ENCODE data around the gene COQ4. TPM values are rescaled to one million over a fixed set of nuclear protein-coding genes. Genes with fewer than 3 reads are reported as not detected.
A peak's percentile ranks its signal among the peaks of the same experiment; 100 is the strongest.

Gene COQ4
- total and polyA plus RNA-seq, 4 donors = 12.8 to 53.3 (median 33.8) TPM

DNA sequence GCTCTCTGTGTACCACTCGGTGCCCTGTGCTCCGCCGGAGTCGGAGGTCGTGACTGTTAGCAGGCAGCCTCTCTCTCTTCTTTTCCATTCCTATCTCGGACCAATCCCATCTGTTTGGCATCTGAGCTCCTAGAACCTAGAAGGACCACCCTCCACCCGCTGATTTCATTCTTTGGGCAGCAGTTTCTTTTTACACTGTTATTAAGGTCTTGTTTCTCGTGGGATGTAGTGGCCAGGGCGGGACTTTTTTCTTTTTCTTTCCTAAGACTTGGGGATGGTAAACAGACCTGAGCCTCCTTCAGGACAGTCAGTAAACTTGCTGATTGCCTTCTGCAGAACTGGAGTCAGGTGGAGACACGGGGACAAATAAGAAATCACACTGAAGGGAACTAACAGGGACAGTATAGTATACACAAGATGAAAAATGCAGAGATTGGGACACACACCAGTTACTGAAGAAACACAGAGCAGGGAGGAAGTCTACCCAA is 49.0 kb downstream of the COQ4 start:
- under 1% methylated on average over 10 of the region's 10 CpGs for WGBS
- H3K9ac ChIP-seq (ENCODE audit: low read depth in 1 of 2, low read length in 2 of 2) = peak overlapping the region; percentile 37 to 99
- H3K36me3 ChIP-seq (ENCODE audit: control insufficient read depth in 4 of 4, insufficient read depth in 3 of 4, low read depth in 1 of 4, low read length in 3 of 4) = peaks cover 0 to 3% (median 0%) of the 10 kb centered on the region in 4 donors
- H3K4me1 ChIP-seq (ENCODE audit: control insufficient read depth in 4 of 4, insufficient read depth in 4 of 4, low read length in 3 of 4) = peaks cover 0 to 20% (median 17%) of the 10 kb centered on the region in 4 donors
- peak overlapping the region; percentile 59 to 84 for H3K27ac ChIP-seq (ENCODE audit: low read depth in 1 of 2, low read length in 2 of 2)
- TF ChIP-seq GABPA (IDR thresholded peaks at IDR 0.05 in 1 of 2, conservative IDR thresholded peaks at IDR 0.05 in 1 of 2) (no peak), FOXA1 (IDR thresholded peaks at IDR 0.05) (no peak), TAF1 (conservative IDR thresholded peaks at IDR 0.05) (no peak), YY1 (IDR thresholded peaks at IDR 0.05) (no peak)
- H3K9me3 ChIP-seq (ENCODE audit: control insufficient read depth in 4 of 4, low read length in 3 of 4) = no peaks in the 10 kb centered on the region
- H3K27me3 ChIP-seq (ENCODE audit: control insufficient read depth in 4 of 4, insufficient read depth in 4 of 4, low read length in 3 of 4) = no peaks in the 10 kb centered on the region
- H3K4me3 ChIP-seq (ENCODE audit: low read depth in 1 of 3, low read length in 3 of 3) = peak overlapping the region; percentile 71 to 99 (median 78)
- no peak for DNase-seq (ENCODE audit: low spot score)

GRCh38 chr9:128372188-128372641 is 49.6 kb downstream of the COQ4 start:
- no peak for DNase-seq (ENCODE audit: low spot score)
- Histone ChIP-seq H3K27ac (ENCODE audit: low read depth in 1 of 2, low read length in 2 of 2) (no peak overlapping the region), H3K4me1 (ENCODE audit: control insufficient read depth in 4 of 4, insufficient read depth in 4 of 4, low read length in 3 of 4) (peaks cover 0 to 20% (median 17%) of the 10 kb centered on the region in 4 donors), H3K36me3 (ENCODE audit: control insufficient read depth in 4 of 4, insufficient read depth in 3 of 4, low read depth in 1 of 4, low read length in 3 of 4) (peaks cover 0 to 3% (median 0%) of the 10 kb centered on the region in 4 donors), H3K9ac (ENCODE audit: low read depth in 1 of 2, low read length in 2 of 2) (peak overlapping the region; percentile 37 to 99), H3K4me3 (ENCODE audit: low read depth in 1 of 3, low read length in 3 of 3) (peak overlapping the region; percentile 71 to 99 (median 78)), H3K9me3 (ENCODE audit: control insufficient read depth in 4 of 4, low read length in 3 of 4) (no peaks in the 10 kb centered on the region), H3K27me3 (ENCODE audit: control insufficient read depth in 4 of 4, insufficient read depth in 4 of 4, low read length in 3 of 4) (no peaks in the 10 kb centered on the region)
- 27% methylated on average over 4 of the region's 4 CpGs for WGBS
- TF ChIP-seq RAD21 (IDR thresholded peaks at IDR 0.05) (no peak), FOXA1 (IDR thresholded peaks at IDR 0.05) (no peak), ATF3 (IDR thresholded peaks at IDR 0.05) (no peak), SP1 (IDR thresholded peaks at IDR 0.05) (no peak), EGR1 (IDR thresholded peaks at IDR 0.05; ENCODE audit: low read depth in 2 of 2) (no peak), NR2F2 (IDR thresholded peaks at IDR 0.05) (no peak), FOXA2 (IDR thresholded peaks at IDR 0.05) (no peak)
- TF ChIP-seq, protein P1, sequence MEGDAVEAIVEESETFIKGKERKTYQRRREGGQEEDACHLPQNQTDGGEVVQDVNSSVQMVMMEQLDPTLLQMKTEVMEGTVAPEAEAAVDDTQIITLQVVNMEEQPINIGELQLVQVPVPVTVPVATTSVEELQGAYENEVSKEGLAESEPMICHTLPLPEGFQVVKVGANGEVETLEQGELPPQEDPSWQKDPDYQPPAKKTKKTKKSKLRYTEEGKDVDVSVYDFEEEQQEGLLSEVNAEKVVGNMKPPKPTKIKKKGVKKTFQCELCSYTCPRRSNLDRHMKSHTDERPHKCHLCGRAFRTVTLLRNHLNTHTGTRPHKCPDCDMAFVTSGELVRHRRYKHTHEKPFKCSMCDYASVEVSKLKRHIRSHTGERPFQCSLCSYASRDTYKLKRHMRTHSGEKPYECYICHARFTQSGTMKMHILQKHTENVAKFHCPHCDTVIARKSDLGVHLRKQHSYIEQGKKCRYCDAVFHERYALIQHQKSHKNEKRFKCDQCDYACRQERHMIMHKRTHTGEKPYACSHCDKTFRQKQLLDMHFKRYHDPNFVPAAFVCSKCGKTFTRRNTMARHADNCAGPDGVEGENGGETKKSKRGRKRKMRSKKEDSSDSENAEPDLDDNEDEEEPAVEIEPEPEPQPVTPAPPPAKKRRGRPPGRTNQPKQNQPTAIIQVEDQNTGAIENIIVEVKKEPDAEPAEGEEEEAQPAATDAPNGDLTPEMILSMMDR (IDR thresholded peaks at IDR 0.05; ENCODE audit: low read depth, low read length, missing input control) = no peak

DNA sequence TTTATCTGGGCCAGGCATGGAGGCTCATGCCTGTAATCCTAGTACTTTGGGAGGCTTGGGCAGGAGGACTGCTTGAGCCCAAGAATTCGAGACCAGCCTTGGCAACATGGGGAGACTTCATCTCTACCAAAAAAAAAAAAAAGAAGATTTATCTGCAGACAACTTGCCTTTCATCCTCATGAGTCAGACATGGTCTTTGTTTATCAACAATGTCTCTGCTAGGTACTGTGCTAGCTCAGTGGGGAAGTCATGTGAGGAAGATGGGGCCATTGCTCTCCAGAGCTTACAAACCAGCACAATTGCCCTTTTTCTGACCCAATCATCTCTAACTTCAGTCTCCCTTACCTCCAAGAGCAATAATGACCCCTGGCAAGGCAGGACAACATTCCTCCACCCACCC is 50.1 kb downstream of the COQ4 start:
- 92% methylated on average over 1 of the region's 1 CpG for WGBS

More for the DNA sequence above, 50.1 kb downstream of the COQ4 start:
- H3K4me3 ChIP-seq (ENCODE audit: low read depth in 1 of 3, low read length in 3 of 3) = no peak overlapping the region
- H3K27ac ChIP-seq (ENCODE audit: low read depth in 1 of 2, low read length in 2 of 2) = no peak overlapping the region
- H3K27me3 ChIP-seq (ENCODE audit: control insufficient read depth in 4 of 4, insufficient read depth in 4 of 4, low read length in 3 of 4) = no peaks in the 10 kb centered on the region
- no peak overlapping the region for H3K9ac ChIP-seq (ENCODE audit: low read depth in 1 of 2, low read length in 2 of 2)
- H3K9me3 ChIP-seq (ENCODE audit: control insufficient read depth in 4 of 4, low read length in 3 of 4) = no peaks in the 10 kb centered on the region
- peaks cover 0 to 20% (median 17%) of the 10 kb centered on the region in 4 donors for H3K4me1 ChIP-seq (ENCODE audit: control insufficient read depth in 4 of 4, insufficient read depth in 4 of 4, low read length in 3 of 4)
- no peak for DNase-seq (ENCODE audit: low spot score)
- H3K36me3 ChIP-seq (ENCODE audit: control insufficient read depth in 4 of 4, insufficient read depth in 3 of 4, low read depth in 1 of 4, low read length in 3 of 4) = peaks cover 0 to 3% (median 1%) of the 10 kb centered on the region in 4 donors
- no peak for TF ChIP-seq FOXA1 (IDR thresholded peaks at IDR 0.05)
- no peak for TF ChIP-seq YY1 (IDR thresholded peaks at IDR 0.05)
- no peak for TF ChIP-seq RXRA (IDR thresholded peaks at IDR 0.05)
- no peak for TF ChIP-seq GABPA (IDR thresholded peaks at IDR 0.05 in 1 of 2, conservative IDR thresholded peaks at IDR 0.05 in 1 of 2)
- TF ChIP-seq, protein P2, sequence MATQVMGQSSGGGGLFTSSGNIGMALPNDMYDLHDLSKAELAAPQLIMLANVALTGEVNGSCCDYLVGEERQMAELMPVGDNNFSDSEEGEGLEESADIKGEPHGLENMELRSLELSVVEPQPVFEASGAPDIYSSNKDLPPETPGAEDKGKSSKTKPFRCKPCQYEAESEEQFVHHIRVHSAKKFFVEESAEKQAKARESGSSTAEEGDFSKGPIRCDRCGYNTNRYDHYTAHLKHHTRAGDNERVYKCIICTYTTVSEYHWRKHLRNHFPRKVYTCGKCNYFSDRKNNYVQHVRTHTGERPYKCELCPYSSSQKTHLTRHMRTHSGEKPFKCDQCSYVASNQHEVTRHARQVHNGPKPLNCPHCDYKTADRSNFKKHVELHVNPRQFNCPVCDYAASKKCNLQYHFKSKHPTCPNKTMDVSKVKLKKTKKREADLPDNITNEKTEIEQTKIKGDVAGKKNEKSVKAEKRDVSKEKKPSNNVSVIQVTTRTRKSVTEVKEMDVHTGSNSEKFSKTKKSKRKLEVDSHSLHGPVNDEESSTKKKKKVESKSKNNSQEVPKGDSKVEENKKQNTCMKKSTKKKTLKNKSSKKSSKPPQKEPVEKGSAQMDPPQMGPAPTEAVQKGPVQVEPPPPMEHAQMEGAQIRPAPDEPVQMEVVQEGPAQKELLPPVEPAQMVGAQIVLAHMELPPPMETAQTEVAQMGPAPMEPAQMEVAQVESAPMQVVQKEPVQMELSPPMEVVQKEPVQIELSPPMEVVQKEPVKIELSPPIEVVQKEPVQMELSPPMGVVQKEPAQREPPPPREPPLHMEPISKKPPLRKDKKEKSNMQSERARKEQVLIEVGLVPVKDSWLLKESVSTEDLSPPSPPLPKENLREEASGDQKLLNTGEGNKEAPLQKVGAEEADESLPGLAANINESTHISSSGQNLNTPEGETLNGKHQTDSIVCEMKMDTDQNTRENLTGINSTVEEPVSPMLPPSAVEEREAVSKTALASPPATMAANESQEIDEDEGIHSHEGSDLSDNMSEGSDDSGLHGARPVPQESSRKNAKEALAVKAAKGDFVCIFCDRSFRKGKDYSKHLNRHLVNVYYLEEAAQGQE (IDR thresholded peaks at IDR 0.05) = no peak
- TF ChIP-seq NR2F2 (IDR thresholded peaks at IDR 0.05) = no peak
- no peak for TF ChIP-seq FOXA2 (IDR thresholded peaks at IDR 0.05)
- TF ChIP-seq JUND (IDR thresholded peaks at IDR 0.05) = no peak
